SJCRH30 (cell line): ENCODE data around the gene CACNA1F. TPM values are rescaled to one million over a fixed set of nuclear protein-coding genes. Genes with fewer than 3 reads are reported as not detected.
"Not testable (repeated sequence)": the region's sequence is repeated elsewhere in the genome, so short reads cannot be mapped to it uniquely, and the experiment has no call there.

Experiments used
- DNase-seq, 2 experiments: peaks; one replicate each; pipeline ENCODE4 v3.0.0-alpha.2; 2015 to 2020
- H3K27ac ChIP-seq: fragments of 250-450 bp; sonication (Bioruptor Pico); 2 replicates; pipeline ENCODE4 v1.5.1; 2020; ENCODE audit warnings: mild to moderate bottlenecking, moderate library complexity
- H3K27me3 ChIP-seq: fragments of 250-450 bp; sonication (Bioruptor Pico); 2 replicates; pipeline ENCODE4 v1.5.1; 2020; ENCODE audit warnings: mild to moderate bottlenecking, moderate library complexity
- H3K36me3 ChIP-seq: fragments of 250-450 bp; sonication (Bioruptor Pico); 2 replicates; pipeline ENCODE4 v1.5.1; 2020; ENCODE audit warnings: mild to moderate bottlenecking, moderate library complexity
- H3K4me1 ChIP-seq: fragments of 250-450 bp; sonication (Bioruptor Pico); 2 replicates; pipeline ENCODE4 v1.5.1; 2020; ENCODE audit warnings: mild to moderate bottlenecking, moderate library complexity
- H3K4me3 ChIP-seq: fragments of 250-450 bp; sonication (Bioruptor Pico); 2 replicates; pipeline ENCODE4 v1.5.1; 2020; ENCODE audit warnings: mild to moderate bottlenecking, moderate library complexity
- H3K9me3 ChIP-seq: fragments of 250-450 bp; sonication (Bioruptor Pico); replicated peaks from 2 replicates; pipeline ENCODE4 v1.5.1; 2020; ENCODE audit warnings: mild to moderate bottlenecking, moderate library complexity
- total RNA-seq: library from RNA; depleted of rRNA; stranded (reverse); fragments of >200 nt; shearing (Covaris generic); gene quantifications from 2 replicates; pipeline ENCODE4 v1.2.3, GENCODE V29; 2014

CACNA1F gene
- total RNA-seq, 1 experiment from 2014 or later: not detected

DNA sequence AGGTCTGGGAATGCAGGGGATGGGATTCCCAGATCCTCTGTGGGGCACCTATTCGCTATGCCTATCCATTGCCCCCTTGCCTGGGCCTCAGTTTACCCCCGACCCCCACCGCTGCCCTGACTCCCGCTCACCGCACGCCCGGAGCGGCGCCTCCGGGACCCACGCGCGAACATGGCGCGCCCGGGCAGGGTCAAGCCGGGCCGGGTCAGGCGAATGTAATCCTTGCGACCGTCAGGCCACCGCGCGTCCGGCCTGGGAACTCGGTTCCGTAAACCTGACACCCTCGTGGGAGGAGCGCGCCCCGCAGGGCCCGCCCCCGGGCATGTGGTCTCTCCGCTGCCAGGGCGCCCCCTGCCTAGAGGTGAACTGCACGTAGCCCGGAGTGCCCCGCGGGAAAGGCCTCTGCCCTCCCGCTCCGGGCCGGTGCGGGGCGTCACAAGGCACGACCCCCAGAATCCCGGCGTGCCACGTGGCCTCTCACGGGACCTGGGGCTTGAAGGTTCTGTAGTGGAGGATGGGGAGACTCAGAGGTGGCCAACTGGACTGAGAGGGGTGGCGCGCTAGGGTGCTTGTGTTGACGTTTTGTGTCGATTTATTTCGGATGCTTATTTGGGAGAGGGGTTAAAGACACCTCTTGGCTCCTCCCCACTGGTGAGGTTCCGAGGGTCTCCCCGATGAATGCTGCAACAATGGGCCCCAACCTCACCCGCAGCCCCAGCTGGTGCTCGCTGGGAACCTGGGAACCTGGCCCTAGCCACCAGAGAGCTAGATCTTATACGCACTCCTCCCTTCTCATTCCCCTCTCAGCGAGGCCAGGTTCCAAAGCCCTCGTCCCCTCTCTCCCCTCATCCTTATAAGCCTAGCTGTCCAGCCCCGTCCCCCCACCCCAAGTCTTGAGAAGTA lies 46.8 kb downstream of the CACNA1F start, which contains the start of gene PRICKLE3:
TSS of gene PRICKLE3 (minus strand) at position 249 of the 903 bp plus-strand sequence. CDS start at position 173, 76 bp downstream.
- peak within 1 kb of the TSS; percentile 17; the same call in 1 of the 2 replicates for H3K27ac ChIP-seq
- H3K4me3 ChIP-seq: peak within 1 kb of the TSS; percentile 65
- DNase-seq: peak; percentile 65 to 70
- H3K9me3 ChIP-seq: no peaks in the 10 kb centered on the region
- no peaks in the 10 kb centered on the region for H3K4me1 ChIP-seq
- no peaks in the 10 kb centered on the region for H3K36me3 ChIP-seq
- no peaks in the 10 kb centered on the region for H3K27me3 ChIP-seq

DNA sequence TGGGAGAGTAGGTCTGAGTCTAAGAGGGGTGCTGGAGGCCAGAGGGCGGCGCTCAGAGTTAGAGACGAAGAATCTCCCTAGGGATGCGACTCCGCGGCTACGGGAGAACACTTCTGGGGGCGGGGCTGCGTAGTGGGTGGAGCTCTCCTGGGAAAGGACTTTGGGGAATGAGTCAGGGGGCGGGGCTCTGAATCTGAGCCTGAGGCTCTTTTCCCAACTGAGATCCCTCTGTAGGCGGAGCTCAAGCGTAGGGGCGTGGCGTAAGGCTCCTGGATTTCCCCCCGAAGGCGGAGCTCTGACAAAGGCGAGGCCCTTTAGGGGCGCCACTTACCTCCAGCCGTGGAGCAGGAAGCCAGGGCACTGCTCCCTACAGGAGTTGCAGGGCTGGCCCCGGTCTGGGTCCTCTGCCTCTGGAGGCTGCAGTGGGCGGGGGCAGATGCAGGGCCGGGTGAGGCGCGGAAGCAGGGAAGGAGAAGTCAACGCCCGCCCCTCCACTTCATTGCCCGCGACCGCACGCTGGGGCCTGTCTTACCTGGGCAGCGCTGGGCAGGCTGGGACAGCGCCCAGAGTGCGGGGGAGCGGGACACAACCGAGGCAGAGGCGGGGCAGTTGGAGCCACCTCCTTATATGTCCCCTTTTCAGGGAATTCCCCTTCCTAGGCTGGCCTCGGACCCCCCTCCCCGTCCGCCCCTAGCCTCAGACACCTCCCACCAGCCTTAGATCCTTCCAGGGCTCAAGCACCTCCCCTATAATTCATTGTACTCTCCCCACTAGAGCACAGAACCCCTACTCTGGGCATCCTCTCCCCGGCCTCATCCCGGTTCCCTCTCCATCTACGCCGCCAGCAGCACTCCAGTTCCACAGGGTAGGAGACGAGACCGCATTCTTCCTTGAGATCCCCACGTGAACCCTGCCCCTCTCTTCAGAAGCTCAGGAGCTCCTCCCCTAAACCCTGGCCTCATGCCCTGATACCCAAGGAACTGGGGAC lies 48.6 kb downstream of the CACNA1F start:
- no peaks in the 10 kb centered on the region for H3K9me3 ChIP-seq
- H3K27me3 ChIP-seq: no peaks in the 10 kb centered on the region
- H3K27ac ChIP-seq: no peak overlapping the region
- DNase-seq: peak; percentile 31 to 35
- H3K4me3 ChIP-seq: no peak overlapping the region
- H3K4me1 ChIP-seq: no peaks in the 10 kb centered on the region
- no peaks in the 10 kb centered on the region for H3K36me3 ChIP-seq

GRCh38 chrX:49183701-49184281 lies 49.3 kb downstream of the CACNA1F start:
- H3K27ac ChIP-seq: no peak overlapping the region
- no peak overlapping the region for H3K4me3 ChIP-seq
- no peaks in the 10 kb centered on the region for H3K27me3 ChIP-seq
- H3K9me3 ChIP-seq: no peaks in the 10 kb centered on the region
- H3K4me1 ChIP-seq: no peaks in the 10 kb centered on the region
- DNase-seq: no peak
- no peaks in the 10 kb centered on the region for H3K36me3 ChIP-seq

DNA sequence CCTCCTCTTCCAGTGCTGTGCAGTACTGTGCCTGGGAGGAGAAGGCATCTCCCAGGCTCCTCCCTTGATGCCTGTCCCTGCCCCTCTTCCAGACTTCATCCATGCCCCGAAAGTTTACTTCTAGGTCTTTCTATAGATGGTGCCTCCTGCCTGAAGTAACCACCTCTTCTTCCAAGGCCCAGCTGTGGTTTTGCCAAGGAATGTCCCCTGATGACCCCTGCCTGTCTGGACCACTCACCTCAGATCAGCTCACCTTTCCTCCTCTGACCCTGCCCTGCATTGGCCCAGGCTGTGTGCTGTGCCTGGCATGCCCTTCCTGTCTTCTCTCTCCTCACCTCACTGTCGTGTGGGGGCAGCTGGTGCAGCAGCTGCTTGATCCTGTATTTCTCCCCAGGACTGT lies 53.8 kb downstream of the CACNA1F start:
- DNase-seq: no peak
- H3K27ac ChIP-seq: no peak overlapping the region
- no peaks in the 10 kb centered on the region for H3K27me3 ChIP-seq

GRCh38 chrX:49178537-49178936 lies 54.6 kb downstream of the CACNA1F start:
- Histone ChIP-seq H3K27me3 (no peaks in the 10 kb centered on the region), H3K27ac (no peak overlapping the region)

More for the DNA sequence above, 53.8 kb downstream of the CACNA1F start:
- H3K4me1 ChIP-seq: no peaks in the 10 kb centered on the region
- no peaks in the 10 kb centered on the region for H3K9me3 ChIP-seq
- peaks cover 5% of the 10 kb centered on the region; the same call in 1 of the 2 replicates for H3K36me3 ChIP-seq
- no peak overlapping the region for H3K4me3 ChIP-seq

DNA sequence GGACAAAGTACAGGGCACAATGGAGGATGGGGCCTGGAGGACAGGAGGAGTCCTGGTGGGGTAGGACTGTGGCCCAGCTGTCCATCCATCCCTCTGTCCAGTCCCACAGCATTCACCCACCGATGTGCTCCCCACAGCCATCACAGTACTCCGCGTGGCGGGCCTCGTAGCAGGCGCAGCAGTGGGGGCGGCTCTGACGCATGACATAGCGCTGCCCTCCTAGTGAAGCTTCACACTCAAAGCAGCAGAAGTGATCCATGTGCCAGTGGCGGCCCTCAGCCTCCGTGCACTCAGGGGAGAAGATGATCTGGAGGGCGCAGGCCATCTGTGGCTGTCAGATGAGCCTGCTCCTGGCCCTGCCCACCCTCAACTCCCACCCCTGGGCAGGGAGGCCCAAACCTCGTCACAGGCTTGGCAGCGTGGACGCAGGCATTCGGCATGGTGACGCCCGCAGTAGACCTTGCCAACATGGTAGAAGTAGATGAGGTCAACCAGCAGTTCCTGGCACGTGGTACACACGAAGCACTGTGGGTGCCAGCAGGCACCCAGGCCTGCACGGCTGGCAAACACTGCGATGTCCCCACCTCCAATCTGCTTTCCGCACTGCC lies 55.2 kb downstream of the CACNA1F start:
- no peak overlapping the region for H3K4me3 ChIP-seq
- H3K27ac ChIP-seq: no peak overlapping the region
- H3K27me3 ChIP-seq: no peaks in the 10 kb centered on the region
- no peaks in the 10 kb centered on the region for H3K9me3 ChIP-seq
- H3K36me3 ChIP-seq: peaks cover 7% of the 10 kb centered on the region; the same call in 1 of the 2 replicates
- H3K4me1 ChIP-seq: no peaks in the 10 kb centered on the region
- DNase-seq: no peak

More at GRCh38 chrX:49178537-49178936, 54.6 kb downstream of the CACNA1F start:
- no peak for DNase-seq
- H3K9me3 ChIP-seq: no peaks in the 10 kb centered on the region
- H3K4me3 ChIP-seq: no peak overlapping the region
- H3K36me3 ChIP-seq: peaks cover 7% of the 10 kb centered on the region; the same call in 1 of the 2 replicates
- no peaks in the 10 kb centered on the region for H3K4me1 ChIP-seq

DNA sequence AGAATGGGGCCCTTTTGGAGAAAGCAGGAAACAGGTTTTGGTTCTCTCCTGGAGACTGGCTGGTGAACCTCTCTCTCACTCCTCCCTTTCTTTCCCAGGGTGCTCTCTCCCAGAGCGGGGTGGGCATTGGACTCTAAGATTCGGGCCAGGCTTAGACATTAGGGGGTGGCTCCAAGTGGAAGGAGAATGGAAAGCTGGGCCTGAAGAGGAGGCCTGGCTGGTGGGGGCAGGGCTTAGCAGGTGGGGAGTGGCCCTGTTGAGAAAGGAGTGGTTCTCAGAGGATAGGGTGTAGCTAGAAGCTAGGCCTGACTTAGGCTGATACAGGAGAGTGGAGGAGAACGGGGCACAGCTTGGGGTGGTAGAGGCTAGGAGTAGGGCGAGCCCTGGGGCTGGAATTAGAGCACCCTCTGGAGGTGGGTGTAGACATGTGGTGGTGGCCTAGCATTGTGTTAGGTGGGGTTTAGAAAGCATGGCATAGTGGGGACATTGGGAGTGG lies 55.8 kb downstream of the CACNA1F start:
- Histone ChIP-seq H3K27ac (no peak overlapping the region), H3K4me1 (no peaks in the 10 kb centered on the region), H3K9me3 (no peaks in the 10 kb centered on the region), H3K4me3 (no peak overlapping the region), H3K27me3 (no peaks in the 10 kb centered on the region), H3K36me3 (peaks cover 7% of the 10 kb centered on the region; the same call in 1 of the 2 replicates)
- no peak for DNase-seq

GRCh38 chrX:49176421-49177326 lies 56.5 kb downstream of the CACNA1F start:
- H3K9me3 ChIP-seq: no peaks in the 10 kb centered on the region
- no peak overlapping the region for H3K27ac ChIP-seq
- H3K4me3 ChIP-seq: no peak overlapping the region
- peaks cover 7% of the 10 kb centered on the region; the same call in 1 of the 2 replicates for H3K36me3 ChIP-seq
- no peaks in the 10 kb centered on the region for H3K27me3 ChIP-seq
- H3K4me1 ChIP-seq: no peaks in the 10 kb centered on the region
- DNase-seq: no peak

DNA sequence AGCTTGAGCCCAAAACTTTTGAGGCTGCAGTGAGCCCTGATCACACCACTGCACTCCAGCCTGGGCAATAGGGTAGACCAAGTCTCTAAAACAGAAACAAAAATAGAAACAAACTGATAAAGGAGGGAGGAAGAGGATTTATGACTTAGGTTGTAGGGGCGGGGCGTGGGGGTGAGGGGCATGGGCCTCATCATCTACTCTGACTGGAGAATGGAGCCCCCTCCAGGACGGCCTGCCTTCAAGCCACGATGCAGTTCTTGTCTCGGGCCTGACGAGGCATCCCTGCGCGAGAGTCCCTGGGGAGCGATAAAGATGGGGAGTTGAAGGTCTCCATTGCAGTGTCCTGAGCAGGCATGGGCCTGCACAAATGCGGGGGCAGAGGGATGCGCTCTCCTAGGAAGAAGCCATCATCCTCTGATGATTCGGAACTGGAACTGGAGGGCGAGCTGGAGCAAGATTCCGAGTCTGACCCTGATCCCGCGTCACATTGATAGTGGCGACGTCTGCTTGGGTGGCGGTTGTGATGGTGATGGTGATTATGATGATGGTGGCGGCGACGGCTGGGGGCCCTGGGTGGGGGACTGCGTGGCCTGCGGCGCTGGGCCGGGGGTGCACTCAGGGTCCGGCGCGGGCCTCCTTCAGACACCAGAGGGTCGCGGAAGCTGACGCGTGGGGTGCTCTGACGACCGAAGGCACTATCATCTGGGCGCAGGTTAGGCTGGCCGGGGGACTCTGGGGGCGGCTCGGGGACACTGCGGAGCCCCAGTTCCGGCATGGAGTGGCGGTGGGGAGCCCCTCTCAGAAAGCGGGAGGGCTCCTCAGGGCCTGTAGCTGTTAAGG lies 57.5 kb downstream of the CACNA1F start:
- no peaks in the 10 kb centered on the region for H3K27me3 ChIP-seq
- DNase-seq: no peak
- peaks cover 7% of the 10 kb centered on the region; the same call in 1 of the 2 replicates for H3K36me3 ChIP-seq
- H3K9me3 ChIP-seq: no peaks in the 10 kb centered on the region
- no peaks in the 10 kb centered on the region for H3K4me1 ChIP-seq
- H3K4me3 ChIP-seq: no peak overlapping the region
- H3K27ac ChIP-seq: no peak overlapping the region

GRCh38 chrX:49174723-49175122 lies 58.4 kb downstream of the CACNA1F start:
- no peaks in the 10 kb centered on the region for H3K9me3 ChIP-seq
- H3K4me3 ChIP-seq: no peak overlapping the region
- H3K27me3 ChIP-seq: no peaks in the 10 kb centered on the region
- H3K27ac ChIP-seq: no peak overlapping the region
- DNase-seq: no peak
- H3K36me3 ChIP-seq: peaks cover 7% of the 10 kb centered on the region; the same call in 1 of the 2 replicates
- H3K4me1 ChIP-seq: no peaks in the 10 kb centered on the region

GRCh38 chrX:49173544-49173943 lies 59.6 kb downstream of the CACNA1F start:
- H3K9me3 ChIP-seq, H3K36me3 ChIP-seq, H3K27ac ChIP-seq, H3K4me3 ChIP-seq, DNase-seq, H3K4me1 ChIP-seq, H3K27me3 ChIP-seq: not testable (repeated sequence)

GRCh38 chrX:49172280-49172780 lies 60.8 kb downstream of the CACNA1F start:
- no peaks in the 10 kb centered on the region for H3K9me3 ChIP-seq
- H3K27me3 ChIP-seq: no peaks in the 10 kb centered on the region
- peak overlapping the region; percentile 81 for H3K4me3 ChIP-seq
- peak; percentile 51 to 56 for DNase-seq
- H3K4me1 ChIP-seq: no peaks in the 10 kb centered on the region
- peak overlapping the region; percentile 91 for H3K27ac ChIP-seq
- H3K36me3 ChIP-seq: peaks cover 7% of the 10 kb centered on the region; the same call in 1 of the 2 replicates
